NB4 (cell line): ENCODE measurements around the gene UBN1.

ENCODE experiments used
- POLR2A ChIP-seq: IDR thresholded peaks from 2 replicates; pipeline ENCODE4 v1.6.1; 2011; ENCODE audit warnings: mild to moderate bottlenecking; ENCODE audit not compliant: insufficient read length; ENCODE audit errors: extremely low read depth
- TF ChIP-seq, protein P1 (sequence below): IDR thresholded peaks from one replicate; pipeline ENCODE4 v1.5.1; 2012; ENCODE audit warnings: low read depth, low read length
- TF ChIP-seq, protein P2 (sequence below): IDR thresholded peaks from 2 replicates; pipeline ENCODE4 v1.6.1; 2011; ENCODE audit warnings: low read depth, low read length

DNA sequence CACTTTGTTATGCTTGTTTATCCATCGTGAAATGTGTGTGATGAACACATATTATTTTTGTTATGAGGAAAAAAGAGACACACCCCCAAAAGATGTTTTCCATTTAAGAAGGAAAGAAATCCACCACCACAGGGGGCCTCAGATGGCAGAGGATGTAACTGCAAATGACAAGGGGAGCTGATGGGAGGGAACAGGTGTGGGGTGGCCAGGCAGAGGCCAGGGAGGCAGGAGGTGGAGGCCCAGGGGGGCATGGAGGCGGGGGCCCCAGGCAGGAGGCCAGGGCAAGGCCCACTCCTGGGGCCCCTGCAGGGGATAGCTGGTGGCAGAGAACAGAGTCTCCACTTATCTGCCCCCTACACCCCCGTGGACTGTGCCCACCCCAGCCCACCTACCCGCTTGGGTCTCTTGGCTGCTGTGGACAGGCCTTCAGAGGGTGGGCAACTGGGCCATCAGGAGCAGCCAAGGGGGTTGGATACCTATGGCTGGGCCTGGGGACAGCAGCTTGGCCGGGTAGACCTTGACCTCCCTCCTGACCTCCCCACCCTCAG lies 61.6 kb downstream of the UBN1 start:
- TF ChIP-seq, protein P1, sequence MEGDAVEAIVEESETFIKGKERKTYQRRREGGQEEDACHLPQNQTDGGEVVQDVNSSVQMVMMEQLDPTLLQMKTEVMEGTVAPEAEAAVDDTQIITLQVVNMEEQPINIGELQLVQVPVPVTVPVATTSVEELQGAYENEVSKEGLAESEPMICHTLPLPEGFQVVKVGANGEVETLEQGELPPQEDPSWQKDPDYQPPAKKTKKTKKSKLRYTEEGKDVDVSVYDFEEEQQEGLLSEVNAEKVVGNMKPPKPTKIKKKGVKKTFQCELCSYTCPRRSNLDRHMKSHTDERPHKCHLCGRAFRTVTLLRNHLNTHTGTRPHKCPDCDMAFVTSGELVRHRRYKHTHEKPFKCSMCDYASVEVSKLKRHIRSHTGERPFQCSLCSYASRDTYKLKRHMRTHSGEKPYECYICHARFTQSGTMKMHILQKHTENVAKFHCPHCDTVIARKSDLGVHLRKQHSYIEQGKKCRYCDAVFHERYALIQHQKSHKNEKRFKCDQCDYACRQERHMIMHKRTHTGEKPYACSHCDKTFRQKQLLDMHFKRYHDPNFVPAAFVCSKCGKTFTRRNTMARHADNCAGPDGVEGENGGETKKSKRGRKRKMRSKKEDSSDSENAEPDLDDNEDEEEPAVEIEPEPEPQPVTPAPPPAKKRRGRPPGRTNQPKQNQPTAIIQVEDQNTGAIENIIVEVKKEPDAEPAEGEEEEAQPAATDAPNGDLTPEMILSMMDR: no peak
- no peak for TF ChIP-seq POLR2A
- TF ChIP-seq, protein P2, sequence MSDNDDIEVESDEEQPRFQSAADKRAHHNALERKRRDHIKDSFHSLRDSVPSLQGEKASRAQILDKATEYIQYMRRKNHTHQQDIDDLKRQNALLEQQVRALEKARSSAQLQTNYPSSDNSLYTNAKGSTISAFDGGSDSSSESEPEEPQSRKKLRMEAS: no peak
